8988T (cell line): Measurements from ENCODE around the gene SBK1.

Experiments used
- DNase-seq: peaks from one replicate; pipeline ENCODE4 v3.0.0; 2011

SBK1 gene

DNA sequence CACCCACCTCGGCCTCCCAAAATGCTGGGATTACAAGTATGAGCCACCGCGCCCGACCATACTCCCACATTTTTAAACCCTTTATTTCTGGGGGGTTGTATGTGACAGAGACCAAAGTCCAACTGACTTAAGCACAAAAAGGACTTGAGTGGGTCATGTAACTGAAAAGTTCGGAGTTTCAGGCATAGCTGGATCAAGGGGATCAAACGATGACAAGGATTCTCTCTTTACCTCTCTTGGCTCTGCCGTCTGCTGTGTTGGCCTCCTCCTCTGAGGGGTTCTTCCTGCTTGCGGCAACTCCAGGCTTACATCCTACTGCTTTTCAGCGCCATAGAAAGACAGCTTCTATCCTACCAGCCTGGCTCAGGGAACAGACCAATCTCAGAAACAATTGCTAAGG is 9.2 kb upstream of the SBK1 start:
- no peak for DNase-seq

- no peak for DNase-seq
These were observed 8.3 kb upstream of the SBK1 start for GRCh38 chr16:28283798-28284577.

GRCh38 chr16:28285649-28286048 is 6.7 kb upstream of the SBK1 start:
- no peak for DNase-seq

DNA sequence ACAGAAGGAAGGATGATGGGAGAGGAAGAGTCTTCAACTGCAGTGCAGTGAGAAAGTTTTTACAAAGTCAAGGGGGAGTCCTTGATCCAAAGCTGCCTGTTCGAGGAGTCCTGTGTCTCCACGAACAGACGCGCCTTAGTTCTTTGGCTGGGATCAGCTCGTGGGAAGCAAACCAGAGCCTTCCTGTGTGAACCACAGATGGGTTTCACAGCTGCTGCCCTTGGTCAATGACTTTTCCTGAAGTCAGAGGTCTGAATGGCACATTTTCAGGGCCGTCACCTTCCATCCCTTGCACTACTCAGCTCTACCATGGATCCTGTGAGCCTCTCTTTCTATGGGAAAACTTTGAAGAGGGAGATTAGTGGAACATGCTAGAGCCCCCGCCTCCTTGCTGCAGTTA is 4.2 kb upstream of the SBK1 start:
- no peak for DNase-seq

DNA sequence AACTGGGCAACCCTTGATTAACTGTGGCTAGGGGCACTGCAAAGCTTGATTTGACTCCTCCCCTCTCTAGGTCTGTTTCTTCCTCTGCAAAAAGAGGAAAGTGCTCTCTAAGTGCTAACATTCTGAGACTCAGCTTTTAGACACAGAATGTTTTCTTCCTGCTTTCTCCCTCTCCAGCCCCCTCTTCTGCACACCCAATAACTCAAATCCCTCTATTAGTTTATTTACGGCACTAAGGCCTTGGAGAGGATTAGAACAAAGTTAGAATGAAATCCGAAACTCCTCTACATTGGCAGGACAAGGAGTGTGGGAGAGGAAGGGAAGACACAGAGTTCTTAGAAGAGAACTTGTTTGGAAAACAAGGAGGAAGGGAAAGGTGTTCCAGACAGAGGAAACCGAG is 3.3 kb upstream of the SBK1 start:
- DNase-seq, result no peak

GRCh38 chr16:28289939-28290858 is 2.1 kb upstream of the SBK1 start:
- no peak for DNase-seq

DNA sequence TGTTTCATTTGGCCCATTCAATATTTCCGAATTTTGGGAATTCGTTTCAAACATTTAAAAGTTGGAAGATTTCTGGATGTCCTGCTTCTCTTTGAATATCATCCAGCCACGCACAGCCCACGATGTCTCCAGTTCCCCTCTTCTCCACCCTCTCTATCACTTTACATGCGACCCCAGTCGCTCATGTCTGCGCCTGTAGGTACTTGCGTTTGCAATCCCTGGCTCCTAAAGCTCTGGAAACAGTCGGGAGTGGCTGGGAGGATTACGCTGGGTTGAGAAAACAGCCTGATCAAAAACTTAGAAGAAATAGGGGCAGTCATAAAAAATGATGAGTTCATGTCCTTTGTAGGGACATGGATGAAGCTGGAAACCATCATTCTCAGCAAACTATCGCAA is 1.5 kb upstream of the SBK1 start:
- DNase-seq, result no peak

DNA sequence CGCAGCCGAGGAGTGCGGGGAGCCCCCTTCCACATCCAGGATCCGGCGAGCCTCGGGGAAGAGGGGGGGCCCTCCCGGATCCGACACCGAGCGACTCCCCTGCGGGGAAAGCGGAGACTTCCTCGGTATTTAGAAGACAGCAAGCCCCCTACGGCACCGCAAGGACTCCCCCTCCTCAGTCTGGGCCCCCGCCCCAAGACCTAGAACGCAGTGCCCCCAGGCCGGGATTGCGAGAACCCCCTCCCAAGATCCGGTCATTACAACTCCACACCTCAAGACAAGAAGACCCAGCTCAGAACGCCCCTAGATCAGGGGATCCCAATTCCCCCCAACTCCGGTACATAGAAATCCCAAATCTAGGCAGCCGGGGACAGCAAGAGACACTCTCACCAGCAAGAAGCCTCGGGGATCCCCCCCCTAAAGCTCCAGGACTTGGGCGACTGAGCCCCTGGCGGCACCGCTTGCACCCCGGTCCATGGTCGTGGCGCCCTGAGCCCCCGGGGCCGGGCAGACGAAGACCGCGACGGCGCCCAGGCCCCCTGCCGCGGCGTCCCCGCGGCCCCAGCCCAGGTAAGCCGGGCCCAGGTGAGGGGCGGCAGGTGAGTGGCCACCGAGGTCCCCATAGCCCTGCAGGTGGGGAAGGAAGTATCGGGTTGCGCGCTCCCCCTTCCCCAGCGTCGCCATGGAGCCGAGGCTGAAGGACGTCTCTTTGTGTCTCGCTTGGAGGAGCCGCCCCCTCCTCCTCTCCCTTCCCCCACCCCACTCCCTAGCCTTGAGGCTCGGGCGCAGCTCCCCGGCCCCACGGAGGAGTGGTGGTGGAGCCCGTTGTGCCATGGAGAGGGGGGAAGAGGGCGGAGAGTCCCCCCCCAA is 641 bp downstream of the SBK1 start:
- DNase-seq, result no peak

DNA sequence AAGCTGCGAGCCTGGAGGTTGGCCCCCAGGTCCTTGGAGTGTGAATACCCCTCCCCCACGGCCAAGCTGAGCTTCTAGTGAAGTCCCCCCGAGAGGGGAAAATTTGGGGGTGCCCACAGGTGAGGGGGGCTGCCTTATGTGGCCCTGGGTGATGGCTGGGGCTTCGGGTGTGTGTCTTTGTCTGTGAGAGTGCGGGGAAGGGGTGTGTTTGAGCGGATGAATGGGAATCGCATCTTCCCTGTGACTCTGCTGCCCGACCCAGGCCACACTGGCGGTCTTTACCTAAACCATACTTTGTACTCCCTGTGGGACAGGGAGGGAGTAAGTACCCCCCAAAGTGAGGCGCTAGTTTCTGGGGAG is 1.3 kb downstream of the SBK1 start:
- no peak for DNase-seq

DNA sequence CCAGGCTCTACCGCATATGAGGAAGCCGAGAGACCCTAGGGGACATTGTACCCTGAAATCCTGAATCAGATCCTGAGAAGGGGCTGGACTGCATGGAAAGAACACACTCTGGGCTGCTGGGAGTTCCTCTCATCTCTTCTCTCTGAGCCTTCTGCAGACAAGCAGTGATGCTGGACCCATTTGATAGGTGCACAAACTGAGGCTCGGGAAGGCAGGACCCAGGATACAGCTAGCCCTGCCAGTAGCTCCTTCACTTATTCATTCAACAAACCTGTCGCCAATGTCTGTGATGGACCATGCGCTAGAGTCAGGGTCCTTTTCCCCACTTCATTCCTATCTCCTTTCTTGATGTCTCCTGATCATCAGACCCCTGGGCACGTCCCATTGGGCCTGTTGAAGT is 1.9 kb downstream of the SBK1 start:
- no peak for DNase-seq

DNA sequence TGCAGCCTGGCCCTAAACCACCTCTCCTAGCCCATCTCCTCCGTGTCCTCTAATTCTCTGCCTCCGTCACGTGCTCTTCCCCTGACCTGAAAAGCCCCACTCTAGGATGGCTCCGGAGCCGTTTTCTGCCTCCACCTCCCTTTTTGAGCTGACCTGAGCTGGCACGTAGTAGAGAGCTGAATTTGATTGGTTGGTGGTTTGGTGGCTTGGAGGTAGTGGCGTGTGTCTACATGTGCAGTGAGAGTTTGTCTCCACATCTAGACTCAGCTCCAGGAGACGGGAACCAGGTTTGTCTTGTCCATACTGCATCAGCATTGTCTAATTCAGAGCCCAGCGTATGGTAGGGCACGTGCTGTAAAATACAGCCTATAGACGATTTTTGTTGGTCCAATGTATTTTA is 3.0 kb downstream of the SBK1 start:
- DNase-seq, result no peak

- no peak for DNase-seq
These were observed 5.0 kb downstream of the SBK1 start for GRCh38 chr16:28297308-28297707.

- DNase-seq, result no peak
These were observed 5.6 kb downstream of the SBK1 start for GRCh38 chr16:28297784-28298510.

- DNase-seq, result no peak
These were observed 6.2 kb downstream of the SBK1 start for GRCh38 chr16:28298511-28298878.

- no peak for DNase-seq
These were observed 8.0 kb downstream of the SBK1 start for GRCh38 chr16:28300327-28300726.

- DNase-seq, result no peak
These were observed 8.8 kb downstream of the SBK1 start for GRCh38 chr16:28301154-28301553.

DNA sequence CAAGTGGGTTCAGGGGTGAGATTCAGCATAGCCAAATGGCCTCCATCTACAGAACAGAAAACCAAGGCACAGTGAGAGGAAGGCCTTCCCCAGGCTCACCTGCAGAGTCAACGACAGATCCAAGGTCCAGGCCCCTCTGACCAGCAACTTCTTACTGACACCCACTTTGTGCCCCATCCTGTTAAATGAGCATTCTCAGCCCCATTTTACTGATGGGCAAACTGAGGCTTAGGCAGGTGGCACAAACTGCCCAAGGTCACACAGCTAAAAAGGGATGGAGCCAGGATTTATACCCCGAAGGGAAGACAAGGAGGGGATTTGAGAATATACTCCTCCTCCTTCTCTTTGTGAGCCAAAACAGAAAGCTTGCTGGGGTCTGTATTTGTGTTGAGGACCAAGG is 9.3 kb downstream of the SBK1 start:
- no peak for DNase-seq

DNA sequence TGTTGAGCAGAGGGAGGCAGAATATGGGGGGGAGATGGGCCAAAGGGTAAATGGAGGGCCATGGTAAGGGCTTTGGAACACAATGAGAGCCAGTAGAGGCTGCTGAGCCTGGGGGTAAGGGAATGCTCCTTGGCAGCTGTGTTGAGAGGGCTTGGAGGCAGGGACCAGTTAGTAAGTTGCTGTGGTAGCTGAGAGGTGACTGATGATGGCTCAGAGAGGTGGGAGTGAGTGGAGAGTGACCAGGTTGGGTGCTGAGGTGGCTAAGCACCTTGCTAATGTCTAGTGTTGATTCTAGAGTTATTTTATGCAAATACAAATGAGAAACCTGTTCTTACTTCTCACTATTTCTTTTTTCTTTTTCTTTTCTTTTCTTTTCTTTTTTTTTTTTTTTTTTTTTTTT is 10.8 kb downstream of the SBK1 start:
- no peak for DNase-seq

DNA sequence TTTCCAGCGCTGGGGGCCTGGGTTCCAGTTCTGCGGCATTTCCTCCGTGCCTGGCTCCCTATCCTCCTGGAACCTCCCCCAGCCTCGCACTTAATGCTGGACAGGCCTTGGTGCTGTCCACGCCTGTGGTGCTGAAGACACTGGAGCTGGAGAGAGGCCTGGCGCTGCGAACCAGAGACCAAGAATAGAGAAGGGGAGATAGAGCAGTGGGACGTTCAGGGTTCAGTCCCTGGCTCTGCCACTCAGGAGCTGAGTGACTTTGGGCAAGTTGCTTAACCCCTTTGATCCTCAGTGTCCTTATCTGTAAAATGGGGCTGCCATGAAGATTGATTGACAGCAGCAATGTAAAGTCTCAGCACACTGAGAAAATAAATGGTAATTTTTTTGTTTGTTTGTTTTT is 11.9 kb downstream of the SBK1 start:
- no peak for DNase-seq

GRCh38 chr16:28307936-28308335 is 15.6 kb downstream of the SBK1 start:
- no peak for DNase-seq

- no peak for DNase-seq
These were observed 16.7 kb downstream of the SBK1 start for GRCh38 chr16:28308794-28309584.

DNA sequence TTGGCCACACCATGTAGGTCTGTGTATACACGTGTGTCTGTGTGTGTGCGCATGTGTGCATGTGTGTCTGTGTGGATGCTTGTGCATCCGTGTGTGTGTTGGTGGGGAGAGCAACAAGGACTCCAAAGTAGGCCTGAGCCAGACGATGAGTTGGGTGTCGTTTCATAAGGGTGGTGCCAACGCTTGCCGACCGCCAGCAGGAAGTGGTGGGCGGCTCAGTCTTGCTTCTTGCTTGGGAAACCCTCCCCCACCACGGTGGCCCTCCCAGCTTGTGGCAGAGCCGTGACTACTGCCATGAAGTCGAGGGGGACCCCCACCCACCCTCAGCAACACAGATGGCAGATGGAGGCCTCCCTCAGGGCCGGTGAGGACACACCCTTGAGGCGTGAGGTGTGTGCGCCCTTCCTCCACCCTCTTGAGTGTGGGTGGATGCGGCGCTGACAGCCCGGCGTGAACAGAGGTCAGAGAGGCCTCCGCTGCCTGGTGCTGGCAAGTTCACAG is 17.5 kb downstream of the SBK1 start:
- no peak for DNase-seq
